Posterior cingulate gyrus (tissue), 11 donors: ENCODE data around the gene PRR36.
"Not testable (repeated sequence)": the region's sequence is repeated elsewhere in the genome, so short reads cannot be mapped to it uniquely, and the experiment has no call there.

ENCODE experiments used
- DNase-seq, 10 donors: peaks; one replicate each; pipeline versions ENCODE4 v3.0.0 to v3.0.0-alpha.2; 2020 to 2021; ENCODE audit warnings: mixed read lengths in 3 of 10
- intact Hi-C: fragments of 100-400 bp; cut with DNase I; formaldehyde crosslinking; loops from one replicate; pipeline ENCODE4 v1.15.1; 2023

Gene PRR36

GRCh38 chr19:7862413-7862951 lies 11.7 kb downstream of the PRR36 start:
- DNase-seq, result peak in 2 of 10 donors; percentile 54 to 88
- intact Hi-C loops, result no loop called here

DNA sequence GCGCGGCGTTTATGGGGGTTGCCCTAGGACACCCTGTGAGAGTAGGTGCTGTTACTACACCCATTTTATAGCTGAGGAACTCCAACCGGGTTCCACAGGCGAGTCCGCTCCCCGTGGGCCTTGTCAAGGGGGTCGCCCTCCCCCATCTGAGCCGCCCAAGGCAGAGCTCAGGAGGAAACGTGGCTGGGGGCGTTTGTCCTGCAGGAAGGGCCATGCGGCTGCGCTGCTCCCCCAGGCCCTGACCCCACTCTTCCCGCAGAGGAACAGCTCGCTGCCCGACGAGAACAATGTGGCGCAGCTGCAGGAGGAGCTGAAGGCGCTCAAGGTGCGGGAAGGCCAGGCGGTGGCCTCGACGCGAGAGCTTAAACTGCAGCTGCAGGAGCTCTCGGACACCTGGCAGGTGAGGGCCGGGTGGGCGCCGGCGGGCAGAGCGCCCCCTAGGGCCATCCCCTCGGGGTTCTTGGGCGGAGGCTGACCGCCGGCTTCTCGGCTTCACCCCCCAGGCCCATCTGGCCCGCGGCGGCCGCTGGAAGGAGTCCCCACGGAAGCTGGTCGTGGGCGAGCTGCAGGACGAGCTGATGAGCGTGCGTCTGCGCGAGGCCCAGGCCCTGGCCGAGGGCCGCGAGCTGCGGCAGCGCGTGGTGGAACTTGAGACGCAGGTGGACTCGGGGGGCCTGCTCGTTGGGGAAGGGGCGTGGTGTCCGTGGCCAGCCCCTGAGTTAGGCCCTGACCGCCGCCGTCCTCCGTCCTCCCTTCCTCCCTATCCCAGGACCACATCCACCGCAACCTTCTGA lies 12.4 kb downstream of the PRR36 start:
- intact Hi-C loops, result no loop called here
- peak in 3 of 10 donors; percentile 78 to 87 (median 86) for DNase-seq

DNA sequence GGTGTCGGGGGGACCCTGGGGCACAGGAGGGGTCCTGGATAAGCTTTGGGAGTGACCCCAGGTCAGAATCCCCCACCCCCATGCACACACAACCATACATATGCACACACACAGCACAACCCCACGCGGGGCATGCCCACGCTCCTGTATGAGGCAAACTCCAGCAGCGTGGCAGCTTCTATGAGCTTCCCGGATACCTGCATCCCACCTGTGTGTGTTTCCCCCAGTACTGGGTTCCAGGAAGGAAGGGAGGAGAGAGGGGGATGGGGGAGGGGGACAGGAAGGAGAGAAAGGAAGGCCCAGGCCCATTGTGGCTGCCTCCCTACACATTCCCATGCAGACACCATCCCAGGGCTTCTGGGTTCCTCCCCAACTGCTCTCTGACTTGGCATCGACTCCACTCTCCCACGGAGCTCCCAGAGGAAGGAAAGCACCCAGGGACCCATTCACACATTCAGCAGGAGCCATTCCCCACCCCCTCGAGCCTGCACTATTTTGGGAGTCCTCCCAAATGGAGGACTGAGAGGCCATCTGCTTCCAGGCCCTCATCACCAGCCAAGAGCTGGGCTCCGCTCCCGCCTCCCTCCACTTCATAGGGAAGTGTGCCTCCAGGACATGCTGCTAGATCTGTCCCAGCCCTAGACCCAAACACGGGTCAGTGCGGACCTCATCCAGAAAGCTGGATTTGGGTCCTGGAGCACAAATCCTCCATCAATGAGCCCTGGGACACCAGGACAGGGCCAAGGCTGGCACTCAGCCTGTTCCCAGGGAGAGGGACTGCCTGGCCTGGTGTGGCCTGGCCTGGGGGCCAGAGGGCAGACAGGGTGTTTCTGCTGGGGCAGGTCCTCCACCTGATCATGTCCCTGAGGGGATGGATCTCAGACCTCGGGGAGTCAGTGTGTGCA lies 13.2 kb downstream of the PRR36 start:
- intact Hi-C loops, result no loop called here
- DNase-seq, result peak in 8 of 10 donors; percentile 76 to 97 (median 82)

DNA sequence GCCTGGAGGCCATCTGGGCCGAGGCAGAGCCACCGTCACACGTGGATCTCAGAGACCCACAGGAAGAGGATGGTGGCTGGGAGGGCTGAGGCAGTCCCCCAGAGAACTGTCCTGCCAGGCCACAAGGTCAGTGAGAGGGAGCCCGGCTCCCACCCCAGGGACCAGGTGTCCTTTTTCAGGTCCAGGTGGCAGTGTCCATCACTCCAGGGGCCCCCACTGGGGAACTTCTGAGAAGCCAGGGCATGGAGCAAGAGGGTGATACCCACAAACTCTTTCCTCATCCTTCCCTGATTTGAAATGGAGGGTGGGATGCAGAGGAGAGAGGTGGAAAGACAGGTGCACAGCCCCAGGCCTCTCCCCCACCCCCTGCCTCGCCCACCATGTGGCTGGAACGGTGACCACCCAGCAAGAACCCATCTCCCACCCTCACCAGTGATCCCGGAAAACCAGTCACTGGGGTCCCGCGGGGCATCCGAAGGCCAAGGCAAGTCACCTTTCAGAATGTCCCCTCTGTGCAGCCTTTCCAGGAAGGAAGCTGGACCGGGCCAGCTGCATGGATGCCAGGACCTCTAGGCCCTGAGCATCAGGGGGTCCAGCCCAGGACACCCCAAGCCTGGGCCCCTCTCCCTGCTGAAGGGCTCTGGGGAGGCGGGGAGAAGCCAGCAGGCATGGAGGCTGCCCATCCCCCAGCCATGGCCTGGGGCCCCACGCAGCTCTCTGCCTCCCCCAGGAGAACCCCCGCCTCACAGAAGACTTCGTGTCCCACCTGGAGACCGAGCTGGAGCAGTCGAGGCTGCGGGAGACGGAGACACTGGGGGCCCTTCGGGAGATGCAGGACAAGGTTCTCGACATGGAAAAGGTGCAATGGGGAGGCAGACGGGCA lies 14.1 kb downstream of the PRR36 start:
- peak in 3 of 10 donors; percentile 63 to 72 (median 66) for DNase-seq
- intact Hi-C loops, result no loop called here

DNA sequence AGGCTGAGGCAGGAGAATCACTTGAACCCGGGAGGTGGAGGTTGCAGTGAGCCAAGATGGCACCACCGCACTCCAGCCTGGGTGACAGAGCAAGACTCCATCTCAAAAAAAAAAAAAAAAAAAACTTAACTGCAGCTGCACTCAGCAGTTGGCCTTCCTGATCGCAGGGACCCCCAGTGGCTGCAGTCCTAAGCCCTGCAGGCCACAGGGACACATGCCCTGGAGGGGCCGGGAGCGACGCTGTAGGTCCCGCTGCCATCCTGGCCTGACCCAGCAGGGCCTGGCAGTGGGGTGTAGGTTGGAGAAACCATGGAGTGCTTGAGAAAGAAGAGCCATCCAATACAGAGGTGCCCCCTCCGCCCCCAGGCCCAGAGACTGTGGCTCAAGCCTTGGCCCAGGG lies 15.1 kb downstream of the PRR36 start:
- intact Hi-C loops, result not testable (repeated sequence)
- DNase-seq, result peak in 2 of 10 donors; percentile 37 to 66

- DNase-seq, result peak in 3 of 10 donors; percentile 39 to 82 (median 73)
- intact Hi-C loops, result no loop called here
These were observed 15.9 kb downstream of the PRR36 start for GRCh38 chr19:7858109-7858770.

GRCh38 chr19:7857727-7858108 lies 16.5 kb downstream of the PRR36 start:
- intact Hi-C loops, result no loop called here
- peak in 1 of 10 donors; percentile 47 for DNase-seq

- intact Hi-C loops, result no loop called here
- DNase-seq, result peak in 3 of 10 donors; percentile 33 to 67 (median 58)
These were observed 17.2 kb downstream of the PRR36 start for GRCh38 chr19:7856679-7857663.

DNA sequence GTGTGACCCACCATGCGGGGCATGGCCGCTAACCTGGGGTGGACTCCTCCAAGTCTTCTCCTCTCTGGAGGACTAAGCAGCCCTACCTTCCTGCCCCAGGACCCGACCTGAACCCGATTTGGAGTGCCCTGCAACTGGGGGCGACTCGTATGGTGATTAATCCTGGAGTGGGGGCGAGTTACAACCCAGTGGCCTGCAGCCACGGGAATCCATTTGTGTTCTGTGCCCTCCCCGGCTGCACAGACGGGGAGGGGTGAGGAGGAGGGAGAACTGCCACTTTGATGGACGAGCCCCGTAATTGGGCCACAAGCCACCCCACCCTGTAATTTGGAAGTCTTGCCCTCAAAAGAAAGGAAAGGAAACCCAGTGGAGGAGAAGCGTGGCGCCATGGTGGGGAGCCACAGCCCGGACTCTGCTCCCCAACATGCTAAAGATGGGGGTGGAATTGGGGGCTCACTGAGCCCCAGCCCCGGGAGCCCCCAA lies 18.0 kb downstream of the PRR36 start:
- DNase-seq, result peak in 3 of 10 donors; percentile 22 to 61 (median 26)
- intact Hi-C loops, result no loop called here

DNA sequence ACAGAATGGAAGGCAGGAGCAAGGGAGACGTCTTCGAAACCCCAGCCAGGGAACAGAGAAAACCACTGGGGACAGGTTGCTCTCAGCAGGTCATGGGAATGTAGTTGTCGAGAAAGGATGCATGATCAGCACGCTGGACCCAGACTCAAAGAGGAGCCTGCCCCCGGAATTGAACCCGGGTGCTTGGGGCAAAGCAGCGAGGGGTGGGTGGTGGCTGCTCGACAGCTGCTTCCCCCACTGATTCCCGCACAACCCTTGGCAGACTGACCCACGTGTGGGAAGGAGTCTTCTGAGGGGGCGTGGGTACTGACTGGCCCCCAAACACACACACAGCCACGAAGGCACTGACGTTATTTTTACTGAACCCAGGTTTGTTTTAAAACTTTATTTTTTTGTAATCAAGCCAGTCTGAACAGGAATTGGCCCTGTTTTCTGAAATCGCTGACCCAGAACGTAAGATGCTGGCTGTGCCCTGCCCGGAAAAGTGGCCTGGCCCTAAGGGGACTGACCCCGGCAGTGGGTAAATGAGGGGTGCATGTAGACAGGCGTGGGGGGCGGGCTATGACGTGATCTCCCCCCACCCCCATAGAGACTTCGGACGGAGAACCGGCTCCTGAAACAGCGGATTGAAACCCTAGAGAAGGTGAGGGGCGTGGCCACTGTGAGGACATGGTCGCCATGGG lies 18.6 kb downstream of the PRR36 start:
- intact Hi-C loops, result no loop called here
- peak in 3 of 10 donors; percentile 60 to 66 (median 62) for DNase-seq

DNA sequence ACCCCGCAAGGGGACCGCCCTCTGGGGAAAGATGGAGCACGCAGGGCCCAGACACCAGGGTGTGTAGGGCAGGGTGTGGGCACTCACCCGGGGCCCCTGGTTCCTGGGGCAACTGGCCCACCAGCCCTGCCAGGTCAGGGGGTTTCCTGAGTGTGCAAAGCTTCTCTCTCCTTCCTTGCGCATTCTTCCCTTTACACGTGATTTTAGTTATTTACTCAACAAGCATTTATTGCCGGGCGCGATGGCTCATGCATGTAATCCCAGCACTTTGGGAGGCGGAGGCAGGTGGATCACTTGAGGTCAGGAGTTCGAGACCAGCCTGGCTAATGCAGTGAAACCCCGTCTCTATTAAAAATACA lies 20.4 kb downstream of the PRR36 start:
- DNase-seq, result peak in 2 of 10 donors; percentile 15 to 45
- intact Hi-C loops, result no loop called here

GRCh38 chr19:7852851-7853769 lies 21.1 kb downstream of the PRR36 start:
- intact Hi-C loops, result loop anchor here (1.0 kb wide), 1 partner anchor 22 kb away; no protein-coding TSS in a partner anchor
- DNase-seq, result peak in 6 of 10 donors; percentile 69 to 96 (median 75)

DNA sequence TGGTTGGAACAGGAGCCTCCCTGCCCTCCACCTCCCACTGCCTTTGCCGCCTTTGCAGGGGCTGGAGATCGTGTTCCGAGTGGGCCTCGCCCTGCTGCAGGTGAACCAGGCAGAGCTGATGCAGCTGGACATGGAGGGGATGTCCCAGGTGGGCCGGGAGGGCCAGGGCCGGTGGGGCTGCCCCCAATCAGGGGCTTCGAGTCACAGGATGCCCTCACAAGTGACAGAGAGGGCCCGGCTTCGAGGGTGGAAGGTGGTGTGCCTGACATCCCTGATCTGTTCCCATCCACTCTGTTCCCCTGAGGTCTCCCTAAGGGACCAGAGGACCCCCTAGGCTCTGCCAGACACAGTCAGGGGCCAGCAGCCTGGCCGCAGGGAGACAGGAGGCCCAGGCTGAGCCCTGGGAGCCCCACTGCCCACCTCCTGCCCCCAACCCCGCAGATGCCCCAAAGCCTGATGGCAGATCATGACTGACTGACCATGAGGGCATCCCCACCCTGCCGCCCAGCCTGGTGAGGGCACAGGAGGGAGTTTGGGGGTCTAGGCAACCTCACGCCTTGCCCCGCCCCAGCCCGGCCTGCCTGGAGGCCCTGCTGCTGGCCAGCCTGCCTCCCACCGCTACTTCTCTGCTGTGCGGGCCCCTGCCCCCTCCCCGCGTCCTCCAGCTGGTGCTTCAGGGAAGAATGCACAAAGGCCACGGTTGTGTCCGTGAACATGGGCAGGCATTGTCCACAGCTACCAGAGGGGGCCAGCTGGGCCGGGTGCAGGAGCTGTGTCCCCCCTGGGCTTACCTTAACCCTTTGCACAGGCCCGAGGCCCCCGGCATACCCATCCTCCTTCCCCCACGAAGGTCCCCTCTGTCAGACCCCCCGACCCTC lies 22.3 kb downstream of the PRR36 start:
- intact Hi-C loops, result loop anchor here (1.0 kb wide), 1 partner anchor 21 kb away; no protein-coding TSS in a partner anchor
- DNase-seq, result peak; percentile 85 to 99 (median 93)

- DNase-seq, result peak in 2 of 10 donors; percentile 9 to 70
These were observed 23.1 kb downstream of the PRR36 start for GRCh38 chr19:7850945-7851622.

More at GRCh38 chr19:7850945-7851622, 23.1 kb downstream of the PRR36 start:
- intact Hi-C loops, result no loop called here
